H1 (cell line): ENCODE measurements around the gene STEEP1. TPM values are rescaled to one million over a fixed set of nuclear protein-coding genes. Genes with fewer than 3 reads are reported as not detected.

Source experiments
- POLR2AphosphoS5 ChIP-seq: IDR thresholded peaks from 2 replicates; pipeline ENCODE4 v1.6.1; 2011; ENCODE audit warnings: low read depth, low read length
- YY1 ChIP-seq: IDR thresholded peaks from 2 replicates; pipeline ENCODE4 v1.6.1; 2011; ENCODE audit warnings: low read depth, mild to moderate bottlenecking, low read length
- polyA plus RNA-seq, 7 experiments: library from polyadenylated mRNA; depleted of rRNA in 3 of 7; stranded (reverse) in 5 of 7; unstranded in 2 of 7; fragments of >200 nt in 5 of 7; fragments of 200-250 nt in 2 of 7; gene quantifications; 1 replicate in 5 of 7; 2 replicates in 1 of 7; 4 replicates in 1 of 7; pipeline versions ENCODE4 v1.2.1 to v1.2.3, GENCODE V29; 2011 to 2013; ENCODE audit warnings: missing spikeins in 2 of 7, mixed read lengths in 2 of 7
- total RNA-seq: library from RNA; stranded (reverse); fragmentation: NEBNext Ultra II Directional; extraction: Animal tissue kit (Norgen Biotek cat#: 25700); gene quantifications from 2 replicates; pipeline ENCODE4 v1.2.1, GENCODE V29; 2021

The STEEP1 gene
- total and polyA plus RNA-seq, 2 of the 8 experiments (the other 6 are each of a cell fraction or from before 2014, with no cell fraction given) = 9.2 to 29.7 TPM

GRCh38 chrX:119552508-119552907 is 12.7 kb downstream of the STEEP1 start (continued):
- TF ChIP-seq YY1 (no peak), POLR2AphosphoS5 (no peak)
